IPS-20b (cell line): ENCODE results near the gene BST2.

ENCODE experiments used
- H3K27ac ChIP-seq: one replicate; pipeline ENCODE4 v1.5.1; 2013; ENCODE audit warnings: low read length
- H3K27me3 ChIP-seq: 2 replicates; pipeline ENCODE4 v1.6.1; 2013; ENCODE audit warnings: mild to moderate bottlenecking, low read length, inconsistent platforms; ENCODE audit not compliant: insufficient read depth
- H3K36me3 ChIP-seq: 2 replicates; pipeline ENCODE4 v1.6.1; 2013; ENCODE audit warnings: low read depth, mild to moderate bottlenecking, inconsistent platforms, low read length, moderate library complexity; ENCODE audit not compliant: insufficient read depth
- H3K4me1 ChIP-seq: 2 replicates; pipeline ENCODE4 v1.6.1; 2013; ENCODE audit warnings: mild to moderate bottlenecking, control low read depth, inconsistent platforms, low read length, moderate library complexity; ENCODE audit not compliant: insufficient read depth
- H3K4me3 ChIP-seq: 2 replicates; pipeline ENCODE4 v1.5.1; 2013; ENCODE audit warnings: mild to moderate bottlenecking, low read length, inconsistent platforms
- H3K9ac ChIP-seq: 2 replicates; pipeline ENCODE4 v1.6.1; 2013; ENCODE audit warnings: low read depth, mild to moderate bottlenecking, inconsistent platforms, low read length, moderate library complexity
- H3K9me3 ChIP-seq: 2 replicates; pipeline ENCODE4 v1.6.1; 2013; ENCODE audit warnings: mild to moderate bottlenecking, low read depth, low read length, inconsistent platforms; ENCODE audit not compliant: insufficient read depth

BST2 gene, protein sequence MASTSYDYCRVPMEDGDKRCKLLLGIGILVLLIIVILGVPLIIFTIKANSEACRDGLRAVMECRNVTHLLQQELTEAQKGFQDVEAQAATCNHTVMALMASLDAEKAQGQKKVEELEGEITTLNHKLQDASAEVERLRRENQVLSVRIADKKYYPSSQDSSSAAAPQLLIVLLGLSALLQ

GRCh38 chr19:17405250-17406045 lies at the start of gene BST2:
BST2 (minus strand) TSS chr19:17405630; CDS start chr19:17405575, 55 bp downstream.
- Histone ChIP-seq H3K9me3 (no peaks in the 10 kb centered on the region), H3K27ac (peak within 1 kb of the TSS; percentile 97), H3K4me3 (peak within 1 kb of the TSS; percentile 83), H3K27me3 (no peaks in the 10 kb centered on the region), H3K36me3 (peaks cover 7% of the 10 kb centered on the region), H3K4me1 (peaks cover 11% of the 10 kb centered on the region; the same call in 1 of the 2 replicates), H3K9ac (peak within 1 kb of the TSS; percentile 87)

GRCh38 chr19:17454576-17455071 lies 49.2 kb upstream of the BST2 start:
- no peak overlapping the region for H3K9ac ChIP-seq
- H3K4me3 ChIP-seq: peak overlapping the region; percentile 57; the same call in 1 of the 2 replicates

DNA sequence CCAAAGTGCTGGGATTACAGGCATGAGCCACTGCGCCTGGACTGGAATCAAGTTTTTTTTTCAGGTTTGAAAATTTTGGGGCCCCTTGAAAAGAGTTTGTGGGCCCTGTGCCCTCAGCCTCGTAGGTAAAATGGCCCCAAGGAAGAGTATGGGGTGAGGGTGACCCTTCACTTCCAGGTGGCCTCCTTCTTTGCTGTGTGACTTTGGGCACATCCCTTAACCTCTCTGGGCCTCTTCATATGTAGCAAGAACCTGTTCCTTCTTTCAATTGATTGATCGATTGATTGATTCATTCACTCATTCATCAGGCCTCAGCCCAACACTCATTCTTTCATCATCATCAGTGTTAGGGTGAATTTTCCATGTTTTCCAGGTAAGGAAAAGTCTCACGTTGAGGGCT lies 46.4 kb upstream of the BST2 start:
- peaks cover 59% of the 10 kb centered on the region for H3K27me3 ChIP-seq
- H3K9me3 ChIP-seq: no peaks in the 10 kb centered on the region; the same call in 1 of the 2 replicates
- no peak overlapping the region for H3K27ac ChIP-seq
- no peak overlapping the region for H3K4me3 ChIP-seq
- H3K4me1 ChIP-seq: no peaks in the 10 kb centered on the region; the same call in 1 of the 2 replicates
- H3K36me3 ChIP-seq: no peaks in the 10 kb centered on the region
- H3K9ac ChIP-seq: no peak overlapping the region

More at GRCh38 chr19:17454576-17455071, 49.2 kb upstream of the BST2 start:
- Histone ChIP-seq H3K27me3 (peaks cover 58% of the 10 kb centered on the region), H3K4me1 (no peaks in the 10 kb centered on the region; the same call in 1 of the 2 replicates), H3K27ac (no peak overlapping the region), H3K9me3 (no peaks in the 10 kb centered on the region; the same call in 1 of the 2 replicates), H3K36me3 (no peaks in the 10 kb centered on the region)

DNA sequence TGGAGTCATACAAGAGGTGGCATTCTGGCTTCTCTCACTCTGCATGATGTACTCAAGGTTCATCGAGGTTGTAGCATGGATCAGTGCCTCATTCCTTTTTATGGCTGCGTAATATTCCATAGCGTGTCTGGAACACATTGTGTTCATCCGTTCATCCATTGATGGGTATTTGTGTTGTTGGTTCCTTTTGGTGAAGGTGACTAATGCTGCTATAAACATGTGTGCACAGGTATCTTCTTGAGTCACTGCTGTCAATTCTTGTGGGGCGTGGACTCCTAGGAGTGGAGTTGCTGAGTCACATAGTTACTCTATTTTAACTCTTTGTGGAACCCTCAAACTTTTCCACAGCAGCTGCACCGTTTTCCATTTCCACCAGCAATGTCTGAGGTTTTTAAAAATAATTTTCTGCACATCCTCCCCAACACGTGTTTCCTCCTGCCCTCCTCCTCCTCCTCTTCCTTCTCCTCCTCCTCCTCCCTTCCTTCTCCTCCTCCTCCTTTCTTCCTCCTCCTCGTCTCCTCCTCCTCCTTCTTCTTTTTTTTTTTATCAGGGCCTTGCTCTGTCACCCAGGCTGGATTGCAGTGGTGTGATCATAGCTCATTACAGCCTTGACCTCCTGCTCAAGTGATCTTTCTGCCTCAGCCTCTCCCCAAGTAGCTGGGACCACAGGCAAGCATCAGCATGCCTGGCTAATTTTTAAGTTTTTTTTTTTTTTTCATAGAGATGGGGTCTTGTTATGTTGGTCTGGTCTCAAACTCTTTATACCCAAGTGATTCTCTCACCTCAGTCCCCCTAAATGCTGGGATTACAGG lies 45.0 kb upstream of the BST2 start:
- Histone ChIP-seq H3K9ac (no peak overlapping the region), H3K27ac (no peak overlapping the region)

GRCh38 chr19:17448131-17448967 lies 42.9 kb upstream of the BST2 start, which contains the start of gene TMEM221:
TMEM221 (minus strand) TSS chr19:17448668; CDS start chr19:17448462, 206 bp downstream.
- H3K4me1 ChIP-seq: no peaks in the 10 kb centered on the region
- H3K27me3 ChIP-seq: peaks cover 44% of the 10 kb centered on the region
- no peaks in the 10 kb centered on the region; the same call in 1 of the 2 replicates for H3K9me3 ChIP-seq
- no peaks in the 10 kb centered on the region for H3K36me3 ChIP-seq
- H3K9ac ChIP-seq: peak within 1 kb of the TSS; percentile 53; the same call in 1 of the 2 replicates
- H3K27ac ChIP-seq: no peak within 1 kb of the TSS
- peak within 1 kb of the TSS; percentile 67 for H3K4me3 ChIP-seq

More for the DNA sequence above, 45.0 kb upstream of the BST2 start:
- Histone ChIP-seq H3K9me3 (no peaks in the 10 kb centered on the region; the same call in 1 of the 2 replicates), H3K27me3 (peaks cover 58% of the 10 kb centered on the region), H3K36me3 (no peaks in the 10 kb centered on the region), H3K4me1 (no peaks in the 10 kb centered on the region; the same call in 1 of the 2 replicates), H3K4me3 (no peak overlapping the region)

- peak overlapping the region; percentile 53; the same call in 1 of the 2 replicates for H3K9ac ChIP-seq
- no peaks in the 10 kb centered on the region for H3K4me1 ChIP-seq
- peaks cover 44% of the 10 kb centered on the region for H3K27me3 ChIP-seq
- H3K4me3 ChIP-seq: peak overlapping the region; percentile 67
- no peak overlapping the region for H3K27ac ChIP-seq
- H3K36me3 ChIP-seq: no peaks in the 10 kb centered on the region
- no peaks in the 10 kb centered on the region for H3K9me3 ChIP-seq
Measured at GRCh38 chr19:17447704-17448130, 42.3 kb upstream of the BST2 start.

- no peak overlapping the region for H3K9ac ChIP-seq
- H3K27ac ChIP-seq: no peak overlapping the region
- no peaks in the 10 kb centered on the region for H3K36me3 ChIP-seq
- no peak overlapping the region for H3K4me3 ChIP-seq
- peaks cover 41% of the 10 kb centered on the region for H3K27me3 ChIP-seq
- H3K9me3 ChIP-seq: no peaks in the 10 kb centered on the region
- H3K4me1 ChIP-seq: no peaks in the 10 kb centered on the region
Measured at GRCh38 chr19:17445526-17446165, 40.2 kb upstream of the BST2 start.

DNA sequence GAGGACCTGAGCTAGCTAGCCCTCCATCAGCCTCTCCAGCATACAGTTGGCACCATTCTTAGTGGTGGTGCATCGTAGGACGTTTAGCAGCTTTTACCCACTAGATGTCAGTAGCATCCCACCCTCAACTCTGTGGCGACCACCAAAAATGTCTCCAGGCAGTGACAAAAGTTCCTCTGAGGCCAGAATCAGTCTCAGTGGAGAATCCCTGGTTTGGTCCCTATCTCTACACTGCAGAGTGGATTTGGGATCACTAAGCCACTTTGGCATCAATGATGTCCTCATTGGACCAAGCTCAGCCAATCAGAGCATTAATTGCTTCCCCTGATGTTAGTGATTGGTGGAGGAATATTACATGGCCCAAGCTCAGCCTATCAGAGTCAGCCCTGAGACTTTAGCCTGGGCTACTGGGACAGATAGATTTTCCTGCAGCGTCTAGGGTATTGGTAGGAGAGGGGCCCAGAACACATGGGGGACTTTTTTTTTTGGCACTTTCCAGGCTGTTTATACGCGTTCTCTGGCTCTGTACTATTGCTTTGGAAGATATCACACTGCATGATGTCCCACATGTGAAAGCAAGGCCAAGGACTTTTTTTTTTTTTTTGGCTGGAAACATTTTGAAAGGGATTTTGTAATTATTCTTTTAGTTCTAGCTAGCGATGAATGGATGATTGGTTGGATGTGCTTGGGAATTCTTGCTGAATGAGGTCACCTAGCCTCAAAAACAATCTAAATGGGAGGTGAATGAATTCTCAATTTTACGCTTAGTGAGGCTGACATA lies 36.0 kb upstream of the BST2 start:
- Histone ChIP-seq H3K27ac (no peak overlapping the region), H3K36me3 (no peaks in the 10 kb centered on the region), H3K4me3 (no peak overlapping the region), H3K27me3 (peaks cover 14% of the 10 kb centered on the region), H3K9me3 (no peaks in the 10 kb centered on the region), H3K9ac (no peak overlapping the region), H3K4me1 (no peaks in the 10 kb centered on the region)

GRCh38 chr19:17436874-17437267 lies 31.4 kb upstream of the BST2 start:
- H3K9ac ChIP-seq: no peak overlapping the region
- H3K4me3 ChIP-seq: no peak overlapping the region
- no peaks in the 10 kb centered on the region for H3K9me3 ChIP-seq
- H3K36me3 ChIP-seq: no peaks in the 10 kb centered on the region
- H3K27me3 ChIP-seq: no peaks in the 10 kb centered on the region
- no peak overlapping the region for H3K27ac ChIP-seq
- H3K4me1 ChIP-seq: no peaks in the 10 kb centered on the region
